Measurements from ENCODE around the gene NLGN1.

The NLGN1 gene

GRCh38 chr3:174111776-174112175 lies 714.2 kb downstream of the NLGN1 start:
- DNase-seq, result no peak

- DNase-seq, result no peak
These were observed 718.9 kb downstream of the NLGN1 start for GRCh38 chr3:174116421-174116820.

GRCh38 chr3:174120997-174121396 lies 723.5 kb downstream of the NLGN1 start:
- DNase-seq, result no peak

DNA sequence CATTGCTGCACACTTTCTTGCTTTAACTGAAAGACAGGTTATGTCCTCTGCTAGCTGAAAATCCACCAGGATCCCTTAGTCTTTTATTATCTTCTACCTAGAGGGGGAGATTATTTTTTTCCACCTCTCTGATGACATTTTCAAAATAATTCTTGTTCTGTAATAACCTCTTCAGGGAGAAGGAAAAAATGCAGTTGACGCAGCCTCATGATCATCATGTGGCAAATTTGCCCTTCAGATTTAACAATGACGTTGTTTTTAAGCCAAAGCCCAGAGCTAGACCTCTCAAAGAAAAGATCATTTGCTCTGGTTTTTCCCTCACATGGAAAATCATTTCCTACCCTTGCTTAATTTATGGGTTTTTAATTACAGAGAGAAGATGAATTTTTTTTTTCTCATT lies 724.9 kb downstream of the NLGN1 start:
- no peak for DNase-seq

DNA sequence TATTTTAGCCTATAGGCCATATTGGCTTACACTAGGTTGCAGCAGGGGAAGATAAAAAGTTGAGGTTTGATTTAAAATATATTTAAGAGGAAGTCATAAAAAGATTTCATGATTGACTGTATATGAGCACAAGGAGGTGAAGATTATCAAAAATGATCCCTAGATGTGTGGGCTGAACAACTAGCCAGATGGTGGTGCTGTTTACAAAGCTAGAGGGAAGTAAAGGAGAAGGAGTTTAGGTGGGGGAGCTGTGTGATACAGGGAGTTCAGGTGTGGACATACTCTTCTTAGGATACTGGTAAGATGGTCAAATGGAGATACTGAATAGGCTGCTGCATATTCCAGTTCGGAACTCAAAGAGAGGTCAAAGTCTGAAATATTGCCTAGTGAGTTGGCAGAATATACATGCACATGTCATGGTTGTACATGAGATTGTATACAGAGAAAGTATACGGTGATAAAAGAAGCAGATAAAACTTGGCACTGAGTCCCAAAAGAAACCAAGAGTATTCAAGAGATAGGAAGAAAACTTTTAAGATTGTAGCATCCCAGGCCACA lies 727.8 kb downstream of the NLGN1 start:
- DNase-seq, result peak; percentile 62

- DNase-seq, result no peak
These were observed 729.6 kb downstream of the NLGN1 start for GRCh38 chr3:174126990-174127758.

- DNase-seq, result no peak
These were observed 734.5 kb downstream of the NLGN1 start for GRCh38 chr3:174132006-174132405.

DNA sequence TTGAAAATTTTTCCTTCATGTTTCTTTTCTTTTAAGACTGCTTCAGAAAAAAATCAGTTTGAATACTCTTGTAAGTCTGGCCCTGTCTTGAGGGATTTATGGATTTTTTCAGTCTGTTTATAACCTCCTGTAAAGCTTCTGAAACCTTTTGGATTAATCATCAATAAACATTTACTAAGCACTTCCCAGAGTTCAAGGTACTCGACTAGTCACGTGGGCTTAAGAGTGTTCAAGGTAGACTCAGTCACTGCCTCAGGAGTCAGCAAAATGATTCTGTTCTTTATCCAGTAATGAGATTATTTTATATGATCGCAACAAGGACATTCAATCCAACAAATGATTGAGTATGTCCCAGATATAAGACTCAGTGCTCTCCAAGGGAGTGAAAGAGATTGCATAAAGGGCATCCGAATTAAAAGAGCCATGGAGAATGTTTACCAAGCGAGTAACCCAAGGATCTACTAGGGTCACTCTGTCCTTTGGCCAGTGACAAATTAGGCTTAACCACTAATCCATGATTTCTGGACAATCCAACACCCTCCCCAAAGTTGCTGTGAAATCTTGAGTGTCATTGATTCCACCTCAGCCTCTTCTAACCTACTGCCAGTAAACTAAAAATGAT lies 735.0 kb downstream of the NLGN1 start:
- no peak for DNase-seq

- DNase-seq, result no peak
These were observed 748.5 kb downstream of the NLGN1 start for GRCh38 chr3:174146008-174146407.

GRCh38 chr3:174147798-174148197 lies 750.3 kb downstream of the NLGN1 start:
- no peak for DNase-seq

DNA sequence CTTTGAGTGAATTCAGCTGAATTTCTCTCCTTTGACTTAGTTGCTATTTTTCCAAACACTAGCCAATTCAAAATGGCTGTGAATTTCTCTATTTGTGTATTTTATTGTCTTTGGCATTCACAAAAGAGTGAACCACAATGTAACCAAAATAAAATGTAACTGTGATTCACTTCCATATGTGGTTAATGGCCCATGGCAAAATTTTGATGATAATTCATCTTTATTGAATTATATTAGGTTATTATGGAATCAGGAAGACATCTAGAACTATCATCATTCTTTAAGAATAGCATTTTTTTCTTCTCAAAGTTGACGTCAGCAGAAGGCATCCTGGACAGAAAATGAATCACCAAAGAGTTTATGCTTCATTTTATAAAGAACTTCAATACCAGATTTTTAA lies 756.3 kb downstream of the NLGN1 start:
- no peak for DNase-seq

DNA sequence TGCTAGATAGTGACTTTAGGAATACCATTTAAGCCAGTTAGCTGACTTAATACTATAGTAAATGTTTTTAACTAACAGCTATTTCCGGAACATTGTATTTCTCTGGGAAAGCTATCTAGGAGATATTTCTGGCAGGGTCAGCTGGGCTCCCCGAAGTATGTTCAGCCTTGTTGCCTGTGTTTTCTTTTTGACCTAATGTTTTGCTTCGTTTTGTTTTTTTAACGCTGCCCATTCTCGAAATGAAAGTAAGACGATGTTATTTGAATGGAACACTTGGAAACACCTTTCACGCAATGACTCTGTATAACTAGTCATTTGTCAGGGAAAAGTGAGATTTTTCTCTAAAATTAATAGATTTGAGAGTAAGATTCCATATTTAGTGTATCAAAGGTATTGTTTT lies 758.7 kb downstream of the NLGN1 start:
- DNase-seq, result no peak

DNA sequence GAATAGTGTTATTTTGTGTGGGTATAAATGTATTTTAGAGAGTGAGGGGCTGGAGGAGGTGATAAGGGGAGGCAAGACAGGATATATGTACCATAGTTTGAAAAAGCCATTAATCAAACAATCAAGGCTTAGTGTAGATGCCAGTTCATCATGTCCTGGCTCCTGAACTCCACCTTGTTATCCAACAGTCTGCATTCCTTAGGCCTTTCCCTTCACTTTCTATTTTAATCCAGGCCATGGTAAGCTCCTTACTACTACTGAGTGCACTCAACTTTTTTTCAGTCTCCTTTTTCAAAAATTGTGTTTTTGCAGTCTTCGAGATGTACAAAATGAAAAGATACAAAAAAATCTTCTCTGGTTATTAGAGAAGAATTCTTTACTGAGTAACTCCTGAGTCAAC lies 761.1 kb downstream of the NLGN1 start:
- no peak for DNase-seq

DNA sequence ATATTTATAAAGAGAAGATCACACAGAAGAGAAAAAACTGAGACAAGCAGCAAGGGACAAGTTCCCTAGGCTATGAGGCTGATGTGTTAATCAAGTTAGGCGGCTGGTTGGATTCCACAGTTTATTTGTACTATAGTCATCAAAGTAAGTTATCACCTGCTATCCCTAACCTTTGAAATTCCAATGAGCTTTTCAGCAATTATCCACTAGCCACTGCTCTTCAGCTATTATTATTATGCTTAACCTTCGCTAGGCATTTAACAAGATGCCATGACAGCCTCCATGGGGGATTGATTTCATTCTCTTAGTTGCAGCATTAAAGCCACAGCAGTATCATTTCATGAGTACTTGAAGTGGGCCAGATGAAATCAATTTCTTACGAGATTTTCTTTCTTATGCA lies 762.1 kb downstream of the NLGN1 start:
- DNase-seq, result no peak

- DNase-seq, result no peak
These were observed 765.0 kb downstream of the NLGN1 start for GRCh38 chr3:174162550-174162949.

- no peak for DNase-seq
These were observed 770.5 kb downstream of the NLGN1 start for GRCh38 chr3:174168026-174168425.

GRCh38 chr3:174168538-174169254 lies 771.2 kb downstream of the NLGN1 start:
- no peak for DNase-seq

DNA sequence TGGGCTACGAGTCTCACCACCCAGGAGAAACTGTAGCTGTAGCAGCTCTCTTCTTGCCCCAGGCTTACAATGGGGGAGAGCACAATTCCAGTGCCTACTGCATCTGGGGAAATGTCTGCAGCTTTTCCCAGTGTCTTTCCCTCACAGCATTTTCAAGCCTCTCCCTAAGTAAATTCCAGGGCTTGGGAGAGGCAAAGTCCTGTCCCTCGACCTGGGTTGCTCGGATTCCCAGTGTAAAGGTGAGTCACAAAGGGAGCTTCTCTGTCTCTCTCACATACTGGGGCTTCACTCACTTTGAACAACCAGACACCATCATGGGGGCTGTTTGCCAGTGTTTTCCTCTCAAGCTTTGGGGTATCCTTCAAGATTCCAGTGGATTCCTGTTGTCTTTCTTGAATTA lies 772.2 kb downstream of the NLGN1 start:
- no peak for DNase-seq

DNA sequence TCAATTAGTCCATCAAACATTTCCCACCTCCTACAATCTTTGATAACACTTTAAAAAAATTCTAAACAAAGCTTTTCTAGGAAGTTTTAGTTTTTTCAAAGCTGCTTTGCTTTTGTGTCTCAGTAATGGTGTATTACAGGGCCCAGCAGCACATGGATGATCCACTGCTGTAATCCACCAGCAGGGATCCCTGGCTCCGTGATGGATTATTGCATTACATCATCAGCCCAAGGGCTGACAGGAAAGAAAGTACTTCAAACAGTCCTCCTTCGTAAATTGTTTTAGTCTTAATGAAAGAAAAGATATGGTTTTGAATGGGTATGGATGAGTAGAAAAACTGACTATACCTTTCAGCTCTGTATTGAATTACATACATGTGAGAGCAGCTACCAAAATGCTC lies 772.7 kb downstream of the NLGN1 start:
- no peak for DNase-seq

- no peak for DNase-seq
These were observed 788.9 kb downstream of the NLGN1 start for GRCh38 chr3:174186377-174186989.

DNA sequence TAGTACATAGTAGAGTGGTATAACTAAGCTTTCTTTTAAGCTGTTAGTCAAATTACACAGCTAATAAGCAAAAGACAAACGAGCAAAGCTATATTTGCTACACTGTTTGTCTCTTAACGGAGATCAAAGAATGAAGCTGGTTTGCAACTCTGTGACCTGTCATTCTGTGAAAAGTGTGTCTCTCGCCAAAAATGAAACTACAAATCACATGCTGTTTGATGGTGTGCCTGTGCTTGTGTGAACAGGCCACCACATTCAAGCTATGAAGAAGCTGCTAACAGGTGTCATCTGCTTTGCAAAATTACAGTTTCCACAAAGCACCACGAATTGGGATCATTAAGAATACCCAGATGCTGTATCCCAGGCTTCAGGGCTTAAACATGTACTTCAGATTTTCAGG lies 793.8 kb downstream of the NLGN1 start:
- no peak for DNase-seq

DNA sequence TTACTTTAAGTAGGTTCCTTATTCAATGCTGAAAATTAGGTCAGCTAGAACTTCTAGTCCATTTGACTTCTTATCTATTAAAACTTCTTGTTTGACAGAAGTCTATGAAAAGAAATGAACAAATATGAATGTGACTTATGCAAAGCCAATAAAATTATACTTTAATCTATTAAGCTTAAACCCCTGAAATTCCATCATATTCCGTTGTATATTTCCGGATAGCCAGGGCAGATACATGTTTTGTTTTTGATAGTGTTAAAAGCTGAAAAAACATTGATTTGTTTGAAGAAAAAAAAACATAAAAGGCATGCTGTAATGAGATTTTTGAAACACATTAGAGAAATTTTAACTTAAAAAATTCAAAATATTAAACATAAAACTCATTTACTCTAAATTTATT lies 794.4 kb downstream of the NLGN1 start:
- no peak for DNase-seq

GRCh38 chr3:174192471-174192870 lies 794.9 kb downstream of the NLGN1 start:
- no peak for DNase-seq
